GM23248 (cell line): ENCODE data around the gene COX6B2. TPM values are rescaled to one million over a fixed set of nuclear protein-coding genes. Genes with fewer than 3 reads are reported as not detected.
A peak's percentile ranks its signal among the peaks of the same experiment; 100 is the strongest.

Experiments
- DNase-seq: peaks from one replicate; pipeline ENCODE4 v3.0.0-alpha.2; 2015
- H2AFZ ChIP-seq: fragments of 200-600 bp; sonication (generic); 2 replicates; pipeline ENCODE4 v1.6.1; 2016; ENCODE audit warnings: antibody characterized with exemption
- H3F3A ChIP-seq: fragments of 200-600 bp; sonication (generic); 2 replicates; pipeline ENCODE4 v1.6.1; 2016; ENCODE audit warnings: mild to moderate bottlenecking, antibody characterized with exemption, mixed run types; ENCODE audit not compliant: insufficient read depth
- H3K27ac ChIP-seq: fragments of 200-600 bp; sonication (generic); 2 replicates; pipeline ENCODE4 v1.5.1; 2016; ENCODE audit warnings: mild to moderate bottlenecking
- H3K27me3 ChIP-seq: fragments of 200-600 bp; sonication (generic); replicated peaks from 2 replicates; pipeline ENCODE4 v1.6.1; 2016; ENCODE audit warnings: mild to moderate bottlenecking; ENCODE audit not compliant: insufficient read depth
- H3K36me3 ChIP-seq: fragments of 200-600 bp; sonication (generic); 2 replicates; pipeline ENCODE4 v1.6.1; 2016; ENCODE audit warnings: low read depth, mild to moderate bottlenecking
- H3K4me1 ChIP-seq: fragments of 200-600 bp; sonication (generic); 2 replicates; pipeline ENCODE4 v1.6.1; 2016; ENCODE audit warnings: mild to moderate bottlenecking; ENCODE audit not compliant: insufficient read depth
- H3K4me2 ChIP-seq: fragments of 200-600 bp; sonication (generic); one replicate; pipeline ENCODE4 v1.6.1; 2016; ENCODE audit warnings: mild to moderate bottlenecking; ENCODE audit not compliant: unreplicated experiment
- H3K4me3 ChIP-seq: fragments of 200-600 bp; sonication (generic); 2 replicates; pipeline ENCODE4 v1.5.1; 2016; ENCODE audit warnings: mild to moderate bottlenecking
- H3K79me2 ChIP-seq: fragments of 200-600 bp; sonication (generic); 2 replicates; pipeline ENCODE4 v1.6.1; 2016; ENCODE audit warnings: mild to moderate bottlenecking; ENCODE audit not compliant: insufficient read depth
- H3K9ac ChIP-seq: fragments of 200-600 bp; sonication (generic); 2 replicates; pipeline ENCODE4 v1.6.1; 2016; ENCODE audit warnings: mild to moderate bottlenecking
- H3K9me2 ChIP-seq: fragments of 200-600 bp; sonication (generic); 2 replicates; pipeline ENCODE4 v1.6.1; 2016; ENCODE audit warnings: mixed run types, mild to moderate bottlenecking, moderate library complexity; ENCODE audit not compliant: insufficient read depth
- H3K9me3 ChIP-seq: fragments of 200-600 bp; sonication (generic); one replicate; pipeline ENCODE4 v1.6.1; 2017; ENCODE audit warnings: low read depth
- H4K20me1 ChIP-seq: fragments of 200-600 bp; sonication (generic); 2 replicates; pipeline ENCODE4 v1.6.0; 2016; ENCODE audit not compliant: insufficient read depth
- EZH2 ChIP-seq: fragments of 200-600 bp; sonication (generic); IDR thresholded peaks from 2 replicates; pipeline ENCODE4 v1.6.1; 2018; ENCODE audit warnings: antibody characterized with exemption, mild to moderate bottlenecking; ENCODE audit not compliant: insufficient read depth, poor library complexity, severe bottlenecking
- EZH2phosphoT487 ChIP-seq: fragments of 200-600 bp; sonication (generic); IDR thresholded peaks from 2 replicates; pipeline ENCODE4 v1.6.1; 2018; ENCODE audit warnings: antibody characterized with exemption, moderate library complexity, mild to moderate bottlenecking, low read depth; ENCODE audit not compliant: insufficient read depth
- WGBS, 2 experiments: methylation state at CpG; one replicate each; pipeline ENCODE4 v1.1.6; 2015 to 2017; ENCODE audit warnings: low lambda C conversion rate in 2 of 2, low coverage in 1 of 2; ENCODE audit errors: missing lambda C conversion rate in 2 of 2; 5-methylcytosine and 5-hydroxymethylcytosine counted together
- in situ Hi-C: fragments of 300-500 bp; cut with MboI; formaldehyde crosslinking; loops from 2 replicates; pipeline ENCODE4 v1.15.0; 2020
- polyA plus RNA-seq: library from polyadenylated mRNA; unstranded; fragments of >200 nt; fragmentation: Nextera tagmentation; extraction: Ambion mirVana; gene quantifications from 2 replicates; pipeline ENCODE4 v1.2.1, GENCODE V29; 2016
- total RNA-seq: library from RNA; depleted of rRNA; stranded (reverse); fragments of >200 nt; shearing (Covaris generic); gene quantifications from 2 replicates; pipeline ENCODE4 v1.2.3, GENCODE V29; 2014

COX6B2 gene
- total and polyA plus RNA-seq, 2 experiments from 2014 or later, result not detected

DNA sequence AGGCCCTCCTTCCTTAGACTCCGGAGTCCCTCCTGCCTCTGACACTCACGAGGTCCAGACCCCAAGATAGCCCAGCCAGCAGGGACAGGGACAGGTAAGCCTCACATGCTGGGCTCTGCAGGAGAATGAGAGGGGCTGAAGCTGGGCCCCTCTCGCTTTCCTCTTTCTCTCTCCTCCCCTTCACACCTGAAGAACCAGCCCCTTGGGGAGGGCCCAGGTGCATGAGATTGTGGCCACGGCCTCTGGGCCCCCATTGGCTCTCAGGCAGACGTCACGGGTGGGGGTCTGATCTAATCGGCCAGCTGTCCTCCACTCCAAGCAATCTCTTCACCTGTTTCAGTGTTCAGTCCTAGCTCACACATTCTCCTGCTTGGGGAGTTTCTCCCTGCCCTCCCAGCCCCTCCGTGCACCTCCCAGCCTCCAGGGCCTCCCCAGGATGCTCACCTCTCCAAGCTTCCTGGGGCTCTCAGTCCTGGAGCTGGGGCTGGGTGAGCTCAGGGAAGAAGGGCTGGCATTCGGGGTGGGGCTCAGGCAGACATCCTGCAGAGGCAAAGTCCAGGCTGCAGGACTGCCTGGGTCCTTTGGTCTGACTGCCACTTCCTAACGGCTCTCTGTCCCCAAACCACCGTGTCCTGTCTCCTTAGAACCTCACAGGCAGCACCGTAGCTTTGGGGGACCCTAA, 32.2 kb downstream of the COX6B2 start:
- Histone ChIP-seq H2AFZ (no peak overlapping the region), H3K36me3 (no peaks in the 10 kb centered on the region), H3K4me1 (peaks cover 2% of the 10 kb centered on the region), H3K27ac (no peak overlapping the region), H3K9me3 (no peaks in the 10 kb centered on the region), H3K4me2 (no peak overlapping the region), H3K79me2 (no peaks in the 10 kb centered on the region), H3F3A (no peaks in the 10 kb centered on the region), H3K9ac (no peak overlapping the region), H3K4me3 (no peak overlapping the region), H3K27me3 (no peaks in the 10 kb centered on the region), H3K9me2 (no peaks in the 10 kb centered on the region), H4K20me1 (no peaks in the 10 kb centered on the region)
- TF ChIP-seq EZH2 (no peak), EZH2phosphoT487 (no peak)
- in situ Hi-C loops, result no loop called here
- WGBS, 2 experiments, result 39 to 41% methylated on average over 11 to 12 of the region's 12 CpGs
- DNase-seq, result no peak

DNA sequence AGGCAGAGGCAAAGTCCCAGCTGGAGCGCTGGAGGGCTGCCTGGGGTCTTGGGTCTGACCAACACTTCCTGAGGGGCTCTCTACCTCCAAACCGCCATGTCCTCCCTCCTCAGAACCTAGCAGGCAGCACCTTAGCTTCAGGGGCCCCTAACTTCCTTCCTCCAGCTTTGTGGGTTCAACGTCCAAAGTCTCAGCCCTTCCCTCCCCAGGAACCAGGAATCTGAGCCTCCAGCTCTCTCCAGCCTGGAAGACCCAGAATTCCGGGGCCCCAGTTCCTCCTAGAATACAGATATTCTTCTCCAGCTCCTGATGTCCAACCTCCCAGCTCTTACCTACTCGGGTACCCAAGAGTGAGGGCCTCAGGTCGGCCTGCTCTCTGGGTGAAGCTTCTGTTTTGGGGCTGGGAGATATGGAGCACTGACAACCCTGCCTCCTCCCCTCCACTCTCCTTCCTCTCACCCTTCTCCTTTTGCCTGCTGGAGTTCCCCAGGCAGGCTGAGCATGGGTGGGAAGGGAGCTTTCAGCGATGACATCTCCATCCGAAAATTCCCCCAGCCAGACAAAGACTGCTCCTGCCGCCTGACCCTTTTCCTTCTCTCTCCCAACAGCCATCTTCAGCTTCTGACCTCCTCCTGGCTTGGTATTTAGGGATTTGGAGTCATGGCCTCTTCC, 32.9 kb downstream of the COX6B2 start:
- WGBS, 2 experiments, result 70 to 71% methylated on average over 8 to 9 of the region's 9 CpGs
- no peak for DNase-seq
- H4K20me1 ChIP-seq, result no peaks in the 10 kb centered on the region
- H3F3A ChIP-seq, result no peaks in the 10 kb centered on the region
- H3K9me3 ChIP-seq, result no peaks in the 10 kb centered on the region
- H3K79me2 ChIP-seq, result no peaks in the 10 kb centered on the region
- no peaks in the 10 kb centered on the region for H3K4me1 ChIP-seq
- in situ Hi-C loops, result no loop called here
- H3K36me3 ChIP-seq, result no peaks in the 10 kb centered on the region
- H3K9ac ChIP-seq, result no peak overlapping the region
- H2AFZ ChIP-seq, result no peak overlapping the region
- TF ChIP-seq EZH2 (no peak), EZH2phosphoT487 (no peak)
- no peaks in the 10 kb centered on the region for H3K9me2 ChIP-seq
- H3K27me3 ChIP-seq, result no peaks in the 10 kb centered on the region
- no peak overlapping the region for H3K4me3 ChIP-seq
- no peak overlapping the region for H3K4me2 ChIP-seq
- H3K27ac ChIP-seq, result no peak overlapping the region

DNA sequence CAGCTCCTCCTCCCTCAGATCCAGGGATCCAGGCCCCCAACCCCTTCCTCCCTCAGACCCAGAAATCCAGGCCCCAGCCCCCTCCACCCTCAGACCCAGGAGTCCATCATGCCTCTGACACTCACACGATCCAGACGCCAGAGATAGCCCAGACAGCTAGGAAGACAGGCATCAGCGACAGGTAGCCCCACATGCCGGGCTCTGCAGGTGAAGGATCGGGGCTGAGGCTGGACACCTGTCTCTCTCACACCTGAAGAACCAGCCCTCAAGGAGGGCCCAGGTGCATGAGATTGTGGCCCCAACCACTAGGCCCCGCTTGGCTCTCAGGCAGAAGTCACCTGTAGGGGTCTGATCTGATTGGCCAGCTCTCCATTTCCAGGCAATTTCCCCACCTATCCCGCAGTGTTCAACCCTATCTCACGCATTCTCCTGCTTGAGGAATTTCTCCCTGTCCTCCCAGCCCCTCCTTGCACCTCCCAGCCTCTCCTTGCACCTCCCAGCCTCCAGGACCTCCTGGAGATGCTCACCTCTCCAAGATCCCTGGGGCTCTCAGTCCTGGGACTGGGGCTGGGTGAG, 33.6 kb downstream of the COX6B2 start:
- Histone ChIP-seq H4K20me1 (no peaks in the 10 kb centered on the region), H2AFZ (no peak overlapping the region), H3K79me2 (no peaks in the 10 kb centered on the region), H3K27me3 (no peaks in the 10 kb centered on the region), H3K27ac (no peak overlapping the region), H3K9me2 (no peaks in the 10 kb centered on the region), H3K4me3 (no peak overlapping the region), H3K36me3 (no peaks in the 10 kb centered on the region), H3K9me3 (no peaks in the 10 kb centered on the region), H3K4me2 (no peak overlapping the region), H3F3A (no peaks in the 10 kb centered on the region), H3K4me1 (no peaks in the 10 kb centered on the region), H3K9ac (no peak overlapping the region)
- in situ Hi-C loops, result no loop called here
- TF ChIP-seq EZH2 (no peak), EZH2phosphoT487 (no peak)
- 81 to 82% methylated on average over 8 of the region's 8 CpGs for WGBS, 2 experiments
- DNase-seq, result no peak

DNA sequence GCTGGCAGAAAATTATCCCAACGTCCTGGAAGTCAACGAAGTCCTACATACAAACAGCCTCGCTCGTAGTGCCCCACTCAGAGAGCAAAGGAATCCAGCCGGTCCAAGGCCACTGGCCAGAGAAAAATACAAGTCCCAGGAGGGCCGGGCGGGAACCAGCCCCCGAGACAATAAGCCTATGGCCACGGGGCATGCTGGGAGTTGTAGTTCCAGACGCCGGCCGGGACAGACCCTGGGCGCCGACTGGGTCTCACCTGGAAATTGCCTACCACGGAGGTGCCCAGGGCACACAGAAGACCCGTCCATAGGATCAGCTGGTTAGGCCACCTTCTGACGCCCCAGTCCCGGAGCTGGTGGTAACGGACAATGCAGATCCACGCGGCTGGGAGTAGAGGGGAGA, 34.7 kb downstream of the COX6B2 start:
- Histone ChIP-seq H3F3A (no peaks in the 10 kb centered on the region), H3K79me2 (no peaks in the 10 kb centered on the region), H3K27ac (no peak overlapping the region), H3K36me3 (no peaks in the 10 kb centered on the region), H3K4me3 (no peak overlapping the region), H3K9ac (no peak overlapping the region), H4K20me1 (no peaks in the 10 kb centered on the region), H3K27me3 (no peaks in the 10 kb centered on the region), H3K4me1 (no peaks in the 10 kb centered on the region), H3K4me2 (no peak overlapping the region), H2AFZ (peak overlapping the region; percentile 68), H3K9me3 (no peaks in the 10 kb centered on the region), H3K9me2 (no peaks in the 10 kb centered on the region)
- TF ChIP-seq EZH2phosphoT487 (no peak), EZH2 (no peak)
- peak; percentile 72 for DNase-seq
- in situ Hi-C loops, result no loop called here
- WGBS, 2 experiments, result 8 to 9% methylated on average over 20 to 21 of the region's 21 CpGs
